DOHH2 (cell line): ENCODE data around the gene TRIM37.

Experiments
- H3F3A ChIP-seq: fragments of 200-600 bp; sonication (generic), shearing (Covaris generic); 2 replicates; pipeline ENCODE4 v1.6.0; 2016; ENCODE audit warnings: antibody characterized with exemption, mild to moderate bottlenecking; ENCODE audit not compliant: control insufficient read depth, insufficient read depth
- H3K27ac ChIP-seq: fragments of 200-600 bp; sonication (generic); 2 replicates; pipeline ENCODE4 v1.5.1; 2014; ENCODE audit warnings: low read depth, mild to moderate bottlenecking, low read length, moderate library complexity
- H3K27me3 ChIP-seq: fragments of 200-600 bp; sonication (generic); 2 replicates; pipeline ENCODE4 v1.6.1; 2014; ENCODE audit warnings: mild to moderate bottlenecking, low read length, mixed read lengths; ENCODE audit not compliant: control insufficient read depth
- H3K36me3 ChIP-seq: fragments of 200-600 bp; sonication (generic); 2 replicates; pipeline ENCODE4 v1.6.1; 2014; ENCODE audit warnings: mild to moderate bottlenecking, low read length, moderate library complexity, mixed read lengths; ENCODE audit not compliant: control insufficient read depth
- H3K4me1 ChIP-seq: fragments of 200-600 bp; sonication (generic); 2 replicates; pipeline ENCODE4 v1.6.1; 2014; ENCODE audit warnings: mild to moderate bottlenecking, low read length, mixed read lengths; ENCODE audit not compliant: control insufficient read depth
- H3K4me2 ChIP-seq: fragments of 200-600 bp; sonication (generic); 2 replicates; pipeline ENCODE4 v1.6.0; 2014; ENCODE audit warnings: mild to moderate bottlenecking, low read length, moderate library complexity
- H3K4me3 ChIP-seq: fragments of 200-600 bp; sonication (generic); 2 replicates; pipeline ENCODE4 v1.5.1; 2014; ENCODE audit warnings: mild to moderate bottlenecking, low read length, mixed read lengths
- H3K79me2 ChIP-seq: fragments of 200-600 bp; sonication (generic); 2 replicates; pipeline ENCODE4 v1.6.1; 2014; ENCODE audit warnings: mild to moderate bottlenecking, low read length, mixed read lengths; ENCODE audit not compliant: control insufficient read depth
- H3K9me2 ChIP-seq: fragments of 200-600 bp; sonication (generic); replicated peaks from 2 replicates; pipeline ENCODE4 v1.6.1; 2014; ENCODE audit warnings: mild to moderate bottlenecking, low read length, mixed read lengths; ENCODE audit not compliant: control insufficient read depth
- H3K9me3 ChIP-seq: fragments of 200-600 bp; sonication (generic); 2 replicates; pipeline ENCODE4 v1.6.1; 2014; ENCODE audit warnings: antibody characterized with exemption, low read length, mixed read lengths; ENCODE audit not compliant: control insufficient read depth, insufficient read depth
- H4K20me1 ChIP-seq: fragments of 200-600 bp; sonication (generic); 2 replicates; pipeline ENCODE4 v1.6.0; 2014; ENCODE audit warnings: low read depth, mild to moderate bottlenecking, antibody characterized with exemption, low read length, moderate library complexity; ENCODE audit not compliant: control insufficient read depth, insufficient read depth
- EZH2phosphoT487 ChIP-seq: fragments of 200-600 bp; sonication (generic); IDR thresholded peaks from 2 replicates; pipeline ENCODE4 v1.6.1; 2017; ENCODE audit warnings: borderline replicate concordance, mild to moderate bottlenecking, antibody characterized with exemption, low read length, moderate library complexity, mixed read lengths
- TF ChIP-seq, protein P1 (sequence below): fragments of 200-600 bp; sonication (generic); IDR thresholded peaks from one replicate; pipeline ENCODE4 v1.5.1; 2014; ENCODE audit warnings: antibody characterized with exemption, mild to moderate bottlenecking, low read depth, low read length; ENCODE audit not compliant: poor library complexity, severe bottlenecking

Gene TRIM37

DNA sequence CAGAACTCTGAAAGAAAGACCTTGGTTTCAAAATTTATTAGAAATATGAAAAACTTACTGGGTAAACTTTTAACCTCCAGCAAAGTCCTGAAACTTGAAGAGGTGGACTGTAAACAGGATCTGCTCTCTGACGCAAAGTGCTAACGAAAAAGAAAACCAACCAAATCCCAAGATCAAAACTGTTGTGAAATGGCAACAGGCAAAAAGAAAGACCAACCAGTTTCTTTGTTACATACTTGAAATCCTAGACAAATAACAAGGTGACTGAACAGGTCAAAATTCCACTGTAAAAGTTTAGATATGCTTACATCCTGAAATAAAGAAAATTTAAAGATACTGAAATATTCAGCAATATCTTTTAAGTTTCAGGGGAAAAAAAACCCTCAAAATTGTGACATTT is 44.2 kb downstream of the TRIM37 start:
- Histone ChIP-seq H3F3A (no peaks in the 10 kb centered on the region), H3K4me3 (no peak overlapping the region), H3K27ac (no peak overlapping the region), H3K27me3 (no peaks in the 10 kb centered on the region), H3K9me2 (no peaks in the 10 kb centered on the region), H3K9me3 (no peaks in the 10 kb centered on the region), H4K20me1 (no peaks in the 10 kb centered on the region), H3K36me3 (peaks cover 50% of the 10 kb centered on the region), H3K79me2 (no peaks in the 10 kb centered on the region), H3K4me1 (no peaks in the 10 kb centered on the region), H3K4me2 (no peak overlapping the region)
- TF ChIP-seq, protein P1, sequence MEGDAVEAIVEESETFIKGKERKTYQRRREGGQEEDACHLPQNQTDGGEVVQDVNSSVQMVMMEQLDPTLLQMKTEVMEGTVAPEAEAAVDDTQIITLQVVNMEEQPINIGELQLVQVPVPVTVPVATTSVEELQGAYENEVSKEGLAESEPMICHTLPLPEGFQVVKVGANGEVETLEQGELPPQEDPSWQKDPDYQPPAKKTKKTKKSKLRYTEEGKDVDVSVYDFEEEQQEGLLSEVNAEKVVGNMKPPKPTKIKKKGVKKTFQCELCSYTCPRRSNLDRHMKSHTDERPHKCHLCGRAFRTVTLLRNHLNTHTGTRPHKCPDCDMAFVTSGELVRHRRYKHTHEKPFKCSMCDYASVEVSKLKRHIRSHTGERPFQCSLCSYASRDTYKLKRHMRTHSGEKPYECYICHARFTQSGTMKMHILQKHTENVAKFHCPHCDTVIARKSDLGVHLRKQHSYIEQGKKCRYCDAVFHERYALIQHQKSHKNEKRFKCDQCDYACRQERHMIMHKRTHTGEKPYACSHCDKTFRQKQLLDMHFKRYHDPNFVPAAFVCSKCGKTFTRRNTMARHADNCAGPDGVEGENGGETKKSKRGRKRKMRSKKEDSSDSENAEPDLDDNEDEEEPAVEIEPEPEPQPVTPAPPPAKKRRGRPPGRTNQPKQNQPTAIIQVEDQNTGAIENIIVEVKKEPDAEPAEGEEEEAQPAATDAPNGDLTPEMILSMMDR, result no peak
- no peak for TF ChIP-seq EZH2phosphoT487

- Histone ChIP-seq H3K4me2 (no peak overlapping the region), H3K36me3 (peaks cover 50% of the 10 kb centered on the region), H3K4me1 (no peaks in the 10 kb centered on the region)
These were observed 49.8 kb downstream of the TRIM37 start for GRCh38 chr17:59056857-59057256.

GRCh38 chr17:59049798-59050197 is 56.9 kb downstream of the TRIM37 start:
- Histone ChIP-seq H3K27ac (no peak overlapping the region), H4K20me1 (no peaks in the 10 kb centered on the region), H3K4me3 (no peak overlapping the region), H3K4me1 (no peaks in the 10 kb centered on the region), H3K27me3 (no peaks in the 10 kb centered on the region), H3F3A (no peaks in the 10 kb centered on the region), H3K36me3 (peaks cover 53% of the 10 kb centered on the region), H3K9me3 (no peaks in the 10 kb centered on the region), H3K79me2 (no peaks in the 10 kb centered on the region), H3K4me2 (no peak overlapping the region), H3K9me2 (no peaks in the 10 kb centered on the region)
- TF ChIP-seq, protein P1, result no peak
- no peak for TF ChIP-seq EZH2phosphoT487

More at GRCh38 chr17:59056857-59057256, 49.8 kb downstream of the TRIM37 start:
- H3K9me2 ChIP-seq, result no peaks in the 10 kb centered on the region
- H3K79me2 ChIP-seq, result no peaks in the 10 kb centered on the region
- H3F3A ChIP-seq, result no peaks in the 10 kb centered on the region
- H4K20me1 ChIP-seq, result no peaks in the 10 kb centered on the region
- no peak overlapping the region for H3K4me3 ChIP-seq
- H3K27ac ChIP-seq, result no peak overlapping the region
- TF ChIP-seq EZH2phosphoT487, result no peak
- TF ChIP-seq, protein P1, result no peak
- H3K27me3 ChIP-seq, result no peaks in the 10 kb centered on the region
- H3K9me3 ChIP-seq, result no peaks in the 10 kb centered on the region
